ENCODE data around the gene LGALS13. TPM values are rescaled to one million over a fixed set of nuclear protein-coding genes. Genes with fewer than 3 reads are reported as not detected.

Gene LGALS13, protein sequence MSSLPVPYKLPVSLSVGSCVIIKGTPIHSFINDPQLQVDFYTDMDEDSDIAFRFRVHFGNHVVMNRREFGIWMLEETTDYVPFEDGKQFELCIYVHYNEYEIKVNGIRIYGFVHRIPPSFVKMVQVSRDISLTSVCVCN
- total RNA-seq = not detected in 2 replicates

DNA sequence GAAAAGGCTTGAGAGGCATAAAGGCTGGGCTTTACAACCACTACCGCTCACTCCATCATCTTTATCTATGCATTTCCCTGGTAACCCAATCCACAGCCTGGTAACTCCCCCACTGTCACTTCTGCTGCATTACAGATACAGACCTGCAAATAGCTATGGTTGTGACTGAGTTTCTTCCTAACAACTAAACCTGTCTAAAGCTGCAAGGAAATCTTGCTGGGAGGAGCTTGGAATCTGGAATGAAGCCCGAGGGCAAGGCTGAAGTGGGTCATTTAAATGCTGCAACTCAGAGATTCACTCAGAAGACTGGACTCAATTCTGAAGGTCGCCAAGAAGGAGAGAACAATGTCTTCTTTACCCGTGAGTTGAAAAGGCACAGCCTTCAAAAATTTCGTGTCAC lies at the start of gene LGALS13:
Gene LGALS13 (plus strand): TSS at position 301 of the 400 bp plus-strand sequence. CDS start 45 bp downstream, at position 346.
- no peak for DNase-seq (ENCODE audit: extremely low read depth, low read depth, low spot score)

- DNase-seq (ENCODE audit: extremely low read depth, low read depth, low spot score) = no peak
Measured at GRCh38 chr19:39553082-39553652, 49.2 kb upstream of the LGALS13 start.

- DNase-seq (ENCODE audit: extremely low read depth, low read depth, low spot score) = no peak
Measured at GRCh38 chr19:39554701-39555311, 47.5 kb upstream of the LGALS13 start.

DNA sequence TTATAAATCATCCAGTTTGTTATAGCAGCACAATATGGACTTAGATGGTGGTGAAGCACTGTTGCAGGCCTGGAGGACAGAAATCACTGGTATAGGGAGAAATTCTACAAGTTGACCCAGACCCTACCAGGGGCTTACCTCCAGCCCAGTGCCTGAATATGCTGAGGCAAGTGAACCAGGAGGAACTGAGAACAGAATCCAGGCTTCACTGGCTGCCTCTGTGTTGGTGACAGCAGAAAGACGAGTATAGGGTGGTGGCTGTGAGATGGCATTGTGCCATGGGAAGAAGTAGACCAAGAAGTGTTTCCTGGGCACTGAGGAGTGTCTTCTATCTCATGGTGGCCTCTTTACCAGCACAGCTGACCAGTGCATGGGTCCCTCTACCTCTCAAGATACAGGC lies 46.4 kb upstream of the LGALS13 start:
- DNase-seq (ENCODE audit: extremely low read depth, low read depth, low spot score) = no peak

DNA sequence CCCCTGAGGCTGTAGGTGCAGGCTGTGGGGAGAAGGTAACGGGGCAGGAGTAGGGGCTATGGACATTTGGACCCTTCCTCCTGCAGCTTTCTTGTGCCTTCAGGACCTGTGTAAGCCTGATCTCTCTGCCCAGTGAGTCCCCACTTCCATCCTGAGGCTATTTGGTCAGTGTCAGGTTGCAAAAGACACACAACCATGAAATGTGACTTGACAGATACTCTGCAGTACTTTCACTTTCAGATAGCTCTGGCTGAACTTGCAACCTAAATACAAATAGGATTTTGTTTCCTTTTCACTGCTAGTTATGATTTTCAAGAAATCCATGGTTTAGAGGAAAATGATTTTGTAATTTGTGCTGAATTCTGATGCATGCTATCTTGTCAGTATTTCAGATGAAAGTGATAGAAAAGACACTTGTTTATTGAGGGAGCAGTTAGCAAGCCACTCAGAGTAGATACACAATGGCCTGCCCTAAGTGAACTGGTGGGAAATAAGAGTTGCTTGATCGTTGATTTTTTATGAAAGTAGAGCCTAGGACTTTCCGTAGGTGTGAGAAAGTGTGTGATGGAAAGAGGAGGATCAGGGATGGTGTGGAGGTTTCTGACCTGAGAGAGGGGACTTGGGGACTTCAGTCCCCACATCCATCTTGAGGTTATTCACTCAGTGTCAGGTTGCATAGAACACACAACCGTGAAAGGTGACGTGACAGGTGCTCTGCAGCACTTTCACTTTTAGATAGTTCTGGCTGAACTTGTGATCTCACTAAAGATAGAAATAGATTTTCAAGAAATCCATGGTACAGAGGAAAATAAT lies 44.3 kb upstream of the LGALS13 start:
- DNase-seq (ENCODE audit: extremely low read depth, low read depth, low spot score) = no peak

DNA sequence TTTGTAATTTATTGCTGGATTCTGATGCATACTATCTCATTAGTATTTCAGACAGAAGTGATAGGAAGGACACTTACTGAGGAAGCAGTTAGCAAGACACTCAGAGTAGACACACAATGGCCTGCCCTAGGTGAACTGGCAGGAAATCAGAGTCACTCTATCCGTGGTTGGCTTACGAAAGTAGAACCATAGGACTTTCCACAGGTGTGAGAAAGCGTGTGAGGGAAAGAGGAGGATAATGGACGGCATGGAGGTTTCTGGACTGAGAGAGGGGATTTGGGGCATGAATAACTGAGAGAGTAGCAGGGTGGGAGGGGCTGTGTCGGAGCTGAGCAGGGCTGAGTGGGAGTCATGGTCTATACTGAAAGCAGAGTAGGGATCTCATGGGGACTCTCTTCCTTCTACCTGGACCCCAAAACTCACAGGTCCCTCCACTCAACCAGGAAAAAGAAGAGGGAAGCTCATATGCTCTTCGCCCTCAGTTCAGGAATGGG lies 43.7 kb upstream of the LGALS13 start:
- DNase-seq (ENCODE audit: extremely low read depth, low read depth, low spot score) = no peak

- no peak for DNase-seq (ENCODE audit: extremely low read depth, low read depth, low spot score)
Measured at GRCh38 chr19:39563408-39563807, 38.9 kb upstream of the LGALS13 start.

GRCh38 chr19:39566064-39566463 lies 36.3 kb upstream of the LGALS13 start:
- no peak for DNase-seq (ENCODE audit: extremely low read depth, low read depth, low spot score)

GRCh38 chr19:39568604-39569003 lies 33.7 kb upstream of the LGALS13 start:
- no peak for DNase-seq (ENCODE audit: extremely low read depth, low read depth, low spot score)

DNA sequence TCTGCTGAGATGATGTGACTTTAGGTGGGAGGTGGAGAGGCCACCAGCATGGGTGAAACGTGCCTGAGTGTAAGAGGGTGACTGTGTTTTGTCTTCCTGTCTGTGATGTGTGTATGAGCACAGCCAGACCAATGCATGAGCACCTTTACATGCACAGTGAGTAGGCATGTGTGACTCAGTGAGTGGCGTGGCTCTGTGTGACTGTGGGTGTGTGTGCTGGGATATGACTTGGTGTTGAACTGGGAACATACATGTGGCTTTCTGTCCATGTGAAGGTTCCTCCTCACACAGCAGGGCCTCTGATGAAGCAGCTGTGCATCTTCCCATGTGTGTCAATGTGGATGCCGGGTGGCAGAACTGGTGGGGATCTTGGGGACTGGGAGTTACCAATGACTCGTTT lies 19.9 kb upstream of the LGALS13 start:
- no peak for DNase-seq (ENCODE audit: extremely low read depth, low read depth, low spot score)

- no peak for DNase-seq (ENCODE audit: extremely low read depth, low read depth, low spot score)
Measured at GRCh38 chr19:39582891-39583625, 19.3 kb upstream of the LGALS13 start.

DNA sequence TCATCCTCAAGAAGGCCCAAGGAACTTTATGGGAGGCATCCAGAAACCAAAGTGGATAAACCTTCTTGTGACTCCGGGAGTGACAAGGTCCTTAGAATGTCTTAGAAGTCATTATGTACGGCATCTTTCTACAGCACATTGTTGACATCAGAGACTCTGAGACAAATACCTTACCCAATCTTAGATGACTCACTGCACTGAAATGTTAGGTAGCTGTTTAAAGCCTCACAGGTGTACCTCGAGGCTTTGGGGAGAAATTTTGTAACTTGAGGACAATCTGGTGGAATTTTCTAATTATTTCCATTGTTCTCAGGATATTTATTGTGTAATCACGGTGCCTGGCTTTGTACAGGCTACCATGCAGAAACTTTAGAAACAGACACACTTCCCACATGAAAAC lies 14.8 kb upstream of the LGALS13 start:
- no peak for DNase-seq (ENCODE audit: extremely low read depth, low read depth, low spot score)

GRCh38 chr19:39588066-39588465 lies 14.3 kb upstream of the LGALS13 start:
- DNase-seq (ENCODE audit: extremely low read depth, low read depth, low spot score) = no peak

DNA sequence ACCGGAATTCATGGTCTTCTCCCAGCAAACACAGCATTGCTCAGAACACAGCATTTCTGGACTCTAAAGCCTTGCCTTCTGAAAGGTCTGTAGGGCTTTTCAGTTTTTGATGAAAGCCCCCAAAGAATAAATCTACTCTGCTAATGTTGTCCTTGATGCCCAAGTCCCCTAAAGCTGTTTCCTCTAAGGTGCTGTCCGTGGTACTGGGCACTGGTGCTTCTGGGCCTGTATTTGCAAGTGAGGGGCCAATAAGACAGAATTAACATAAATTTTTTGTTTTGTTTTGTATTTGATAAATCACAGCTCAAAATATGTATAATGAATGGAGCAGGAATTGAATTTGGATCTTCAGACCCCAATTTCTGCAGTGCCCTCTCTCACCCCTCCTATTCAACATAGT lies 12.1 kb upstream of the LGALS13 start:
- no peak for DNase-seq (ENCODE audit: extremely low read depth, low read depth, low spot score)

DNA sequence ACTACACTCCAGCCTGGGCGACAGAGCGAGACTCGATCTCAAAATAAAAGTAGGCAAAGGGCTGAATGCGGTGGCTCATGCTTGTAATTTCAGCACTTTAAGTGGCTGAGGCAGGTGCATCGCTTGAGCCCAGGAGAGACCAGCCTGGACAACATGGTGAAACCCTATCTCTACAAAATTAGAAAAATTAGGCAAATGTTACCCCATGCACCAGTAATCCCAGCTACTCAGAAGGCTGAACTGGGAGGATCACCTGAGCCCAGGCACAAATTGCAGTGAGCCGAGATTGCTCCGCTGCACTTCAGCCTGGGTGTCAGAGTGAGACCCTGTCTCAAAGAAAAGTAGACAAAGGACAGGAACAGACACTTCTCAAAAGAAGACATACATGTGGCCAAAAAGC lies 9.9 kb upstream of the LGALS13 start:
- no peak for DNase-seq (ENCODE audit: extremely low read depth, low read depth, low spot score)

DNA sequence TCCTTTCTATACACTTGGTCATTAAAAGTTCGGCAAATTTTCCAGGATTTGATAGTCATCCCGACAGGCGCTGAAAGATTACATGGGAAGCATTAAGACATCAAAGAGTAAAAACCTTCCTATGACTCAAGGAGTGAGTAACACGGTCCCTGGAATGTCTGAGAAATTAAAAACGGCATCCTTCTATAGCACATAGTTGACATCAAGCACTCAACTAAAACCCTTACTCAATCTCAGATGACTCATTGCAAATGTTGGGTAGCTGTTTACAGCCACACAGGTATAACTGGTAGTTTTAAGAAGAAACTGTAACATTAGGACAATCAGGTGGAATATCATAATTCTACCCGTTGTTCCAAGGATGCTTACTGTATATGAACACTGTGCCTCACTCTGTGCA lies 6.4 kb upstream of the LGALS13 start:
- no peak for DNase-seq (ENCODE audit: extremely low read depth, low read depth, low spot score)

GRCh38 chr19:39596911-39597310 lies 5.4 kb upstream of the LGALS13 start:
- no peak for DNase-seq (ENCODE audit: extremely low read depth, low read depth, low spot score)

DNA sequence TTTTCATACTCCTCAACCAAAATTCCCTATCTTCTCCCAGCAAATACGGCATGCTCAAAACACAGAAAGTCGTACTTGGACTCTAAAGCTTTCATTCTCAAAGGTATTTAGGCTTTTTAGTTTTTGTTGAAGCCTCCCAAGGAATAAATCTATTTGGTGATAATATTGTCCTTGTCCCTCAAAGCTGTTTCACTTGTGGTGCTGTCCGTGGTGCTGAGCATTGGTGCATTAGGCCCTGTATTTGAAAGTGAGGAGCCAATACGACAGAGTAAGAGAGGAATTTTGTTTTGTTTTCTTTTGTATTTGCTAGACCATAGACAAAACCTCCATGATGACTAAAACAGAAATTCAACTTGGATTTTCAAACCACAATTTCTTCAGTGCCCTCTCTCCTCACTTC lies 3.2 kb upstream of the LGALS13 start:
- DNase-seq (ENCODE audit: extremely low read depth, low read depth, low spot score) = peak; percentile 1

DNA sequence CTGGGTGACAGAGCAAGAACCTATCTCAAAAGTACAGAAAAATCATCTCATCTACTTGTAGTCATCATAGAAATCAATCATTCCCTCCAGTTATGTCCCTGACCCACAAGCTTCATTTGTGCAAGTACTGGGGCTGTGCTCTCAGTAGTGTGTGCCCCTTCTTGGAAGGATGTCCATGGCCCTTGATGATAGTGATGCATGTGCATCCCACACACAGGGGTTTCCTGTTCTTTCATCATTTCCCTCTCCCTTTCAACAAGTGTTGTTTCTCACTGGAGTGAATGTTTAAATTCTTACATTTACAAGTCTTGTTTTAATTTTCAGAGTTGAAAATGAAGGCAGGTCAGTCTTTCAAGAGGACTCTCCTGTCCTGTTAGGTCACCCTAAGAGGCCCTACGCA lies 1.5 kb downstream of the LGALS13 start:
- no peak for DNase-seq (ENCODE audit: extremely low read depth, low read depth, low spot score)

GRCh38 chr19:39607021-39607420 lies 4.7 kb downstream of the LGALS13 start:
- DNase-seq (ENCODE audit: extremely low read depth, low read depth, low spot score) = no peak

DNA sequence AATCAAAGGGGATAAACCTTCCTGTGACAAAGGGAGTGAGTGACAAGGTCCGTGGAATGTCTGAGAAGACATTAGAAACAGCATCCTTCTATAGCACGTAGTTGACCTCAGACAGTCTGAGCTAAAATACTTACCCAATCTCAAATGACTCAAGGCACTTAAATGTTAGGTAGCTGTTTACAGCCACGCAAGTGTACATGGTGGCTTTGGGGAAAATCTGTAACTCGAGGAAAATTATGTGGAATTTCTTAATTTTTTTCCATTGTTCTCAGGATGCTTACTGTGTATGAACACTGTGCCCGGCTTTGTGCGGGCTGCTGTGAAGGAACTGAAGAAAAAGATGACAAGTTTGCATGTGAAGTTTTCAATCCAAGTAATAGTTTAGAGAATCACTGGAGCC lies 5.2 kb downstream of the LGALS13 start:
- no peak for DNase-seq (ENCODE audit: extremely low read depth, low read depth, low spot score)
